HEK293 (cell line): Measurements from ENCODE around the gene KIF22.
"Not testable (repeated sequence)": the region's sequence is repeated elsewhere in the genome, so short reads cannot be mapped to it uniquely, and the experiment has no call there.

ENCODE experiments used
- CTCF ChIA-PET: fragments of 350-600 bp; formaldehyde crosslinking; extraction: SDS; loops from one replicate; lab custom pipeline; 2021; ENCODE audit warnings: antibody characterized with exemption; lab: Yijun Ruan, JAX
- POLR2A ChIA-PET: fragments of 300-600 bp; formaldehyde crosslinking; extraction: SDS; loops from one replicate; lab custom pipeline; 2020; ENCODE audit warnings: antibody characterized with exemption, inconsistent platforms; lab: Yijun Ruan, JAX
- H3K27ac ChIP-seq: fragments of 200-500 bp; sonication (Bioruptor generic); 2 replicates; pipeline ENCODE4 v1.5.1; 2014; ENCODE audit warnings: low read depth, low read length, control low read depth, inconsistent platforms; ENCODE audit errors: extremely low read depth
- H3K36me3 ChIP-seq, 2 experiments: fragments of 200-500 bp in 1 of 2; sonication (Bioruptor generic) in 1 of 2; 1 replicate in 1 of 2; 2 replicates in 1 of 2; pipeline ENCODE4 v1.5.1; 2014 to 2017; ENCODE audit warnings: inconsistent platforms in 2 of 2, low read length in 2 of 2; ENCODE audit not compliant: control insufficient read depth in 2 of 2, insufficient read depth in 1 of 2
- H3K4me1 ChIP-seq: fragments of 200-500 bp; sonication (Bioruptor generic); 2 replicates; pipeline ENCODE4 v1.5.1; 2014; ENCODE audit warnings: mild to moderate bottlenecking, low read length, inconsistent platforms; ENCODE audit not compliant: control insufficient read depth, insufficient read depth
- H3K4me3 ChIP-seq: 2 replicates; pipeline ENCODE4 v1.5.1; 2011; ENCODE audit warnings: low read depth, mild to moderate bottlenecking, control low read depth, low read length, moderate library complexity
- H3K9me3 ChIP-seq: fragments of 200-500 bp; sonication (Bioruptor generic); 2 replicates; pipeline ENCODE4 v1.5.1; 2014; ENCODE audit warnings: low read depth, low read length, inconsistent platforms; ENCODE audit not compliant: control insufficient read depth, insufficient read depth
- IKZF3 ChIP-seq: fragments of 450-650 bp; IDR thresholded peaks from 2 replicates; pipeline ENCODE4 v1.5.0; 2018; ENCODE audit warnings: missing biosample characterization, mild to moderate bottlenecking, missing genetic modification characterization, moderate library complexity
- KLF1 ChIP-seq: fragments of 450-650 bp; formaldehyde crosslinking; IDR thresholded peaks from 2 replicates; pipeline ENCODE4 v1.5.1; 2016; ENCODE audit warnings: missing biosample characterization, missing genetic modification characterization
- KLF7 ChIP-seq: fragments of 450-650 bp; formaldehyde crosslinking; IDR thresholded peaks from 2 replicates; pipeline ENCODE4 v1.5.1; 2016; ENCODE audit warnings: missing biosample characterization, missing genetic modification characterization, borderline replicate concordance
- MYNN ChIP-seq: fragments of 450-650 bp; formaldehyde crosslinking; IDR thresholded peaks from 2 replicates; pipeline ENCODE4 v1.5.1; 2016; ENCODE audit warnings: missing biosample characterization, missing genetic modification characterization, borderline replicate concordance
- OSR2 ChIP-seq: fragments of 450-650 bp; formaldehyde crosslinking; IDR thresholded peaks from 2 replicates; pipeline ENCODE4 v1.5.1; 2016; ENCODE audit warnings: missing biosample characterization, missing genetic modification characterization
- PRDM1 ChIP-seq: fragments of 450-650 bp; formaldehyde crosslinking; IDR thresholded peaks from 2 replicates; pipeline ENCODE4; 2016; ENCODE audit warnings: missing biosample characterization, missing genetic modification characterization
- YY1 ChIP-seq: fragments of 450-650 bp; formaldehyde crosslinking; IDR thresholded peaks from 2 replicates; pipeline ENCODE4 v1.5.1; 2018; ENCODE audit warnings: missing biosample characterization, missing genetic modification characterization
- ZBTB1 ChIP-seq: fragments of 450-650 bp; formaldehyde crosslinking; IDR thresholded peaks from 2 replicates; pipeline ENCODE4 v1.5.1; 2016; ENCODE audit warnings: missing biosample characterization, missing genetic modification characterization
- ZBTB17 ChIP-seq: fragments of 450-650 bp; formaldehyde crosslinking; IDR thresholded peaks from 2 replicates; pipeline ENCODE4 v1.5.1; 2016; ENCODE audit warnings: missing biosample characterization, missing genetic modification characterization
- ZBTB20 ChIP-seq: fragments of 450-650 bp; formaldehyde crosslinking; IDR thresholded peaks from 2 replicates; pipeline ENCODE4 v1.5.1; 2016; ENCODE audit warnings: missing biosample characterization, missing genetic modification characterization
- ZBTB8A ChIP-seq: fragments of 450-650 bp; formaldehyde crosslinking; IDR thresholded peaks from 2 replicates; pipeline ENCODE4 v1.5.1; 2016; ENCODE audit warnings: missing biosample characterization, missing genetic modification characterization
- ZNF140 ChIP-seq: fragments of 450-650 bp; formaldehyde crosslinking; IDR thresholded peaks from 2 replicates; pipeline ENCODE4 v1.5.1; 2016; ENCODE audit warnings: missing biosample characterization, missing genetic modification characterization
- ZNF211 ChIP-seq: fragments of 450-650 bp; formaldehyde crosslinking; IDR thresholded peaks from 2 replicates; pipeline ENCODE4 v1.5.1; 2016; ENCODE audit warnings: low read depth, missing biosample characterization, missing genetic modification characterization
- ZNF248 ChIP-seq: fragments of 450-650 bp; formaldehyde crosslinking; IDR thresholded peaks from 2 replicates; pipeline ENCODE4 v1.5.1; 2017; ENCODE audit warnings: missing biosample characterization, missing genetic modification characterization
- ZNF266 ChIP-seq: fragments of 450-650 bp; formaldehyde crosslinking; IDR thresholded peaks from 2 replicates; pipeline ENCODE4 v1.5.1; 2016; ENCODE audit warnings: missing biosample characterization, missing genetic modification characterization, low read depth
- ZNF354C ChIP-seq: fragments of 450-650 bp; formaldehyde crosslinking; IDR thresholded peaks from 2 replicates; pipeline ENCODE4 v1.5.1; 2016; ENCODE audit warnings: missing biosample characterization, missing genetic modification characterization, low read depth, borderline replicate concordance
- ZNF473 ChIP-seq: fragments of 450-650 bp; formaldehyde crosslinking; IDR thresholded peaks from 2 replicates; pipeline ENCODE4 v1.5.1; 2017; ENCODE audit warnings: missing biosample characterization, missing genetic modification characterization
- ZNF548 ChIP-seq: fragments of 450-650 bp; formaldehyde crosslinking; IDR thresholded peaks from 2 replicates; pipeline ENCODE4 v1.5.1; 2016; ENCODE audit warnings: missing biosample characterization, missing genetic modification characterization
- ZNF585B ChIP-seq: fragments of 450-650 bp; formaldehyde crosslinking; IDR thresholded peaks from 2 replicates; pipeline ENCODE4 v1.5.1; 2016; ENCODE audit warnings: missing biosample characterization, missing genetic modification characterization
- ZNF596 ChIP-seq: fragments of 450-650 bp; IDR thresholded peaks from 2 replicates; pipeline ENCODE4 v1.5.0; 2018; ENCODE audit warnings: missing biosample characterization, mild to moderate bottlenecking, missing genetic modification characterization, moderate library complexity
- ZNF600 ChIP-seq: fragments of 450-650 bp; formaldehyde crosslinking; IDR thresholded peaks from 2 replicates; pipeline ENCODE4 v1.5.1; 2016; ENCODE audit warnings: missing biosample characterization, missing genetic modification characterization
- ZNF629 ChIP-seq: fragments of 450-650 bp; formaldehyde crosslinking; IDR thresholded peaks from 2 replicates; pipeline ENCODE4 v1.5.1; 2017; ENCODE audit warnings: missing biosample characterization, missing genetic modification characterization
- ZNF692 ChIP-seq: fragments of 450-650 bp; formaldehyde crosslinking; IDR thresholded peaks from 2 replicates; pipeline ENCODE4 v1.5.1; 2016; ENCODE audit warnings: missing biosample characterization, missing genetic modification characterization
- ZSCAN23 ChIP-seq: fragments of 450-650 bp; formaldehyde crosslinking; IDR thresholded peaks from 2 replicates; pipeline ENCODE4 v1.5.1; 2016; ENCODE audit warnings: missing biosample characterization, missing genetic modification characterization
- TF ChIP-seq, protein P1 (sequence below): fragments of 450-650 bp; formaldehyde crosslinking; conservative IDR thresholded peaks from 2 replicates; pipeline ENCODE4 v1.5.1; 2016; ENCODE audit warnings: low read depth, missing biosample characterization, missing genetic modification characterization

Gene KIF22

DNA sequence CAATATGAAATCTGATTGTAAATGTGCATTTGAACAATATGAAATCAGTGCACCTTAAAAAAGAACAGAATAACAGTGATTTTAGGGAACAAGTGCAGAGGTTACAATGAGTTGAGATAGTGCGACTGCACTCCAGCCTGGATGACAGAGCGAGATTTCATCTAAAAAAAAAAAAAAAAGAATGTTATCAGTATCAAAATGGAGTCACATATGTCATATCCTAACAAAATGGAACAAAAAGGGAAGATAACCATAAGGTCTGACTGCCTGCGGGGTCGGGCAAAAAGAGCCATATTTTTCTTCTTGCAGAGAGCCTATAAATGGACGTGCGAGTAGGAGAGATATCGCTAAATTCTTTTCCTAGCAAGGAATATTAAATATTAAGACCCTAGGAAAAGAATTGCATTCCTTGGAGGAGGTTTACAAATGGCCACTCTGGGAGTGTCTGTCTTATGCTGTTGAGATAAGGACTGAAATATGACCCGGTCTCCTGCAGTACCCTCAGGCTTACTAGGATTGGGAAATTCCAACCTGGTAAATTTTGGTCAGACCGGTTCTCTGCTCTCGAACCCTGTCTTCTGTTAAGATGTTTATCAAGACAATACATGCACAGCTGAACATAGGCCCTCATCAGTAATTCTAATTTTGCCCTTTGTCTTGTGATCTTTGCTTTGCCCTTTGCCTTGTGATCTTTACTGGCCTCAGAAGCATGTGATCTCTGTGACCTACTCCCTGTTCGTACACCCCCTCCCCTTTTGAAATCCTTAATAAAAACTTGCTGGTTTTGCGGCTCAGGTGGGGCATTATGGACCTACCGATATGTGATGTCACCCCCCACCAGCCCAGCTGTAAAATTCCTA lies 7.2 kb upstream of the KIF22 start:
- TF ChIP-seq YY1 (peak; percentile 32; the same call in 1 of the 2 replicates), IKZF3 (tag by site-specific recombination) (0 out of 2 replicates have a peak, but pooled peaks have one; percentile 24)
- CTCF ChIA-PET, result not testable (repeated sequence)

GRCh38 chr16:29784157-29784556 lies 6.4 kb upstream of the KIF22 start:
- peaks cover 4% of the 10 kb centered on the region; the same call in 1 of the 2 replicates for H3K4me1 ChIP-seq
- H3K9me3 ChIP-seq, result no peaks in the 10 kb centered on the region
- H3K4me3 ChIP-seq, result no peak overlapping the region
- no peaks in the 10 kb centered on the region for H3K36me3 ChIP-seq
- no peak overlapping the region for H3K27ac ChIP-seq
- ChIA-PET POLR2A (no interaction called here), CTCF (no interaction called here)
- TF ChIP-seq KLF7, result no peak
- no peak for TF ChIP-seq KLF1 (tag by site-specific recombination)
- TF ChIP-seq ZNF629 (tag by site-specific recombination), result no peak
- TF ChIP-seq ZNF600 (tag by site-specific recombination), result peak; percentile 47; the same call in 1 of the 2 replicates
- no peak for TF ChIP-seq ZNF596 (tag by site-specific recombination)
- TF ChIP-seq PRDM1 (tag by site-specific recombination), result 0 out of 2 replicates have a peak, but pooled peaks have one; percentile 14
- TF ChIP-seq OSR2 (tag by site-specific recombination), result no peak
- TF ChIP-seq ZBTB17 (tag by site-specific recombination), result no peak
- no peak for TF ChIP-seq MYNN (tag by site-specific recombination)
- no peak for TF ChIP-seq ZBTB20 (tag by site-specific recombination)
- no peak for TF ChIP-seq ZNF548
- no peak for TF ChIP-seq ZBTB1
- no peak for TF ChIP-seq ZNF266 (tag by site-specific recombination)
- no peak for TF ChIP-seq ZSCAN23 (tag by site-specific recombination)
- TF ChIP-seq ZNF140, result no peak
- TF ChIP-seq, all 188 proteins: peak for 2

More for the DNA sequence above, 7.2 kb upstream of the KIF22 start:
- POLR2A ChIA-PET, H3K36me3 ChIP-seq, H3K4me3 ChIP-seq, H3K9me3 ChIP-seq, H3K4me1 ChIP-seq, H3K27ac ChIP-seq: not testable (repeated sequence)

DNA sequence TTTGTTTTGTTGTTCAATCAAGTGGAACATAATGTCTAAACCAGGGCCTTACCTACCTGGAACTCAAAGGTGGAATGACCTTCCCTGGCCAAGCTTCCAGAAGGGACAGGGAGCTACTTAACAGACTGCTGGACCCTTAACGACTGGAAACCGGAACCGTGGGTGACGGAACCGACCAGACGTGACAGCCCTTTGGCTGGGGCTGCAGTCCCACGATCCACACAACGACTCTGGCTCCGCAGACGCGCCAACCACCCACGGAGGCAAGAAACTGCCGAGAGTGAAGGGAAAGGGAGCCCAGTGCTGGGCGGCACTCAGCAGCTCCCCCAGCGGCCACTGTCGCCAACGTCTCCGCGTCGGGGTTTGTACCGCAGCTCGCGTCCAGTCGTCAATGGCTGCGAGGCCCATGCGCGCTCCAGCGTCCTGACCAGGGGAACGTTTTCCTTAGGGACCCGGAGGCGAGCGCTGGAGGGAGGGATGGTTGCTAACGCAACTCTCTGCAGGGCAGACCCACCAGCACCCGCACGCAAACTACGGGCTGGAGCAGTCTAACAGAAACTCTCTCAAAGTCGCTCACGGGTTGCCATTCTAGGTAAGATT lies 5.5 kb upstream of the KIF22 start:
- no peaks in the 10 kb centered on the region for H3K36me3 ChIP-seq
- peaks cover 5% of the 10 kb centered on the region; the same call in 1 of the 2 replicates for H3K4me1 ChIP-seq
- ChIA-PET POLR2A (no interaction called here), CTCF (interaction anchor here (0.6 to 0.8 kb wide), 2 partner anchors 75 to 256 kb away, joined by 3 to 6 read pairs; no protein-coding TSS in a partner anchor)
- no peak overlapping the region for H3K27ac ChIP-seq
- H3K9me3 ChIP-seq, result no peaks in the 10 kb centered on the region
- no peak overlapping the region for H3K4me3 ChIP-seq
- TF ChIP-seq ZNF211 (tag by site-specific recombination) (no peak), ZNF140 (no peak), ZNF585B (tag by site-specific recombination) (no peak), ZNF692 (no peak), ZNF473 (no peak), ZNF596 (tag by site-specific recombination) (no peak), ZNF354C (no peak), ZBTB8A (tag by site-specific recombination) (no peak), ZNF248 (no peak)
- TF ChIP-seq, protein P1, sequence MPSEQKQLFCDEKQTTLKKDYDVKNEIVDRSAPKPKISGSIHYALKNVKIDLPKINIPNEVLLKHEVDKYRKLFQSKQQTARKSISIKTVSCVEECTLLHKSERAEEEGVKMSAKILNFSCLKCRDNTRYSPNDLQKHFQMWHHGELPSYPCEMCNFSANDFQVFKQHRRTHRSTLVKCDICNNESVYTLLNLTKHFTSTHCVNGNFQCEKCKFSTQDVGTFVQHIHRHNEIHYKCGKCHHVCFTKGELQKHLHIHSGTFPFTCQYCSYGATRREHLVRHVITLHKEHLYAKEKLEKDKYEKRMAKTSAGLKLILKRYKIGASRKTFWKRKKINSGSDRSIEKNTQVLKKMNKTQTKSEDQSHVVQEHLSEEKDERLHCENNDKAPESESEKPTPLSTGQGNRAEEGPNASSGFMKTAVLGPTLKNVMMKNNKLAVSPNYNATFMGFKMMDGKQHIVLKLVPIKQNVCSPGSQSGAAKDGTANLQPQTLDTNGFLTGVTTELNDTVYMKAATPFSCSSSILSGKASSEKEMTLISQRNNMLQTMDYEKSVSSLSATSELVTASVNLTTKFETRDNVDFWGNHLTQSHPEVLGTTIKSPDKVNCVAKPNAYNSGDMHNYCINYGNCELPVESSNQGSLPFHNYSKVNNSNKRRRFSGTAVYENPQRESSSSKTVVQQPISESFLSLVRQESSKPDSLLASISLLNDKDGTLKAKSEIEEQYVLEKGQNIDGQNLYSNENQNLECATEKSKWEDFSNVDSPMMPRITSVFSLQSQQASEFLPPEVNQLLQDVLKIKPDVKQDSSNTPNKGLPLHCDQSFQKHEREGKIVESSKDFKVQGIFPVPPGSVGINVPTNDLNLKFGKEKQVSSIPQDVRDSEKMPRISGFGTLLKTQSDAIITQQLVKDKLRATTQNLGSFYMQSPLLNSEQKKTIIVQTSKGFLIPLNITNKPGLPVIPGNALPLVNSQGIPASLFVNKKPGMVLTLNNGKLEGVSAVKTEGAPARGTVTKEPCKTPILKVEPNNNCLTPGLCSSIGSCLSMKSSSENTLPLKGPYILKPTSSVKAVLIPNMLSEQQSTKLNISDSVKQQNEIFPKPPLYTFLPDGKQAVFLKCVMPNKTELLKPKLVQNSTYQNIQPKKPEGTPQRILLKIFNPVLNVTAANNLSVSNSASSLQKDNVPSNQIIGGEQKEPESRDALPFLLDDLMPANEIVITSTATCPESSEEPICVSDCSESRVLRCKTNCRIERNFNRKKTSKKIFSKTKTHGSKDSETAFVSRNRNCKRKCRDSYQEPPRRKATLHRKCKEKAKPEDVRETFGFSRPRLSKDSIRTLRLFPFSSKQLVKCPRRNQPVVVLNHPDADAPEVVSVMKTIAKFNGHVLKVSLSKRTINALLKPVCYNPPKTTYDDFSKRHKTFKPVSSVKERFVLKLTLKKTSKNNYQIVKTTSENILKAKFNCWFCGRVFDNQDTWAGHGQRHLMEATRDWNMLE (tag by site-specific recombination), result no peak
